Esophagus squamous epithelium (tissue), 4 donors: ENCODE data around the gene DUSP22.

Experiments used
- CTCF ChIP-seq, 6 experiments: fragments of 450-650 bp in 4 of 6; fragments of 200-600 bp in 2 of 6; sonication (generic) in 2 of 6; IDR thresholded peaks; one replicate each; pipeline ENCODE4 v1.5.1; 2016 to 2019; ENCODE audit warnings: antibody characterized with exemption in 6 of 6, mild to moderate bottlenecking in 4 of 6, moderate library complexity in 4 of 6
- POLR2A ChIP-seq, 4 donors: fragments of 450-650 bp; IDR thresholded peaks; one replicate each; pipeline ENCODE4 v1.6.1; 2017; ENCODE audit warnings: antibody characterized with exemption in 4 of 4, mild to moderate bottlenecking in 4 of 4, moderate library complexity in 3 of 4

- TF ChIP-seq CTCF (IDR thresholded peaks at IDR 0.05) (no peak), POLR2A (IDR thresholded peaks at IDR 0.05) (no peak)
Observed at GRCh38 chr6:389143-389542, 96.9 kb downstream of the DUSP22 start.
